Measurements from ENCODE around the gene SLCO4C1.

SLCO4C1 gene

GRCh38 chr5:102277144-102277543 lies 18.9 kb downstream of the SLCO4C1 start:
- no peaks in the 10 kb centered on the region for H3K4me1 ChIP-seq
- no peaks in the 10 kb centered on the region for H3K9me3 ChIP-seq (ENCODE audit: control insufficient read depth, low read length)
- no peak overlapping the region for H3K9ac ChIP-seq
- no peak for TF ChIP-seq CTCF (IDR thresholded peaks at IDR 0.05)
- no peaks in the 10 kb centered on the region for H3K79me2 ChIP-seq
- no peak overlapping the region for H3K27ac ChIP-seq
- H3K4me2 ChIP-seq (ENCODE audit: low read length): no peak overlapping the region
- H3K27me3 ChIP-seq (ENCODE audit: control insufficient read depth, insufficient read depth, low read length): no peaks in the 10 kb centered on the region
- no peaks in the 10 kb centered on the region for H3K36me3 ChIP-seq (ENCODE audit: control insufficient read depth, insufficient read depth, low read length)
- H3K4me3 ChIP-seq (ENCODE audit: low read depth, low read length): no peak overlapping the region
- no peak overlapping the region for H2AFZ ChIP-seq

GRCh38 chr5:102271759-102272158 lies 24.3 kb downstream of the SLCO4C1 start:
- Histone ChIP-seq H3K27me3 (ENCODE audit: control insufficient read depth, insufficient read depth, low read length) (no peaks in the 10 kb centered on the region), H3K27ac (no peak overlapping the region), H3K4me2 (ENCODE audit: low read length) (no peak overlapping the region), H3K79me2 (no peaks in the 10 kb centered on the region), H3K9ac (no peak overlapping the region), H3K36me3 (ENCODE audit: control insufficient read depth, insufficient read depth, low read length) (no peaks in the 10 kb centered on the region), H3K4me1 (no peaks in the 10 kb centered on the region), H2AFZ (no peak overlapping the region), H3K4me3 (ENCODE audit: low read depth, low read length) (no peak overlapping the region), H3K9me3 (ENCODE audit: control insufficient read depth, low read length) (no peaks in the 10 kb centered on the region)
- no peak for TF ChIP-seq CTCF (IDR thresholded peaks at IDR 0.05)

GRCh38 chr5:102270036-102270435 lies 26.0 kb downstream of the SLCO4C1 start:
- Histone ChIP-seq H3K9ac (no peak overlapping the region), H3K27ac (no peak overlapping the region), H3K27me3 (ENCODE audit: control insufficient read depth, insufficient read depth, low read length) (no peaks in the 10 kb centered on the region), H3K36me3 (ENCODE audit: control insufficient read depth, insufficient read depth, low read length) (no peaks in the 10 kb centered on the region), H3K4me3 (ENCODE audit: low read depth, low read length) (no peak overlapping the region), H2AFZ (no peak overlapping the region), H3K9me3 (ENCODE audit: control insufficient read depth, low read length) (no peaks in the 10 kb centered on the region), H3K79me2 (no peaks in the 10 kb centered on the region), H3K4me2 (ENCODE audit: low read length) (no peak overlapping the region), H3K4me1 (no peaks in the 10 kb centered on the region)
- TF ChIP-seq CTCF (IDR thresholded peaks at IDR 0.05): no peak

- no peaks in the 10 kb centered on the region for H3K79me2 ChIP-seq
- no peaks in the 10 kb centered on the region for H3K36me3 ChIP-seq (ENCODE audit: control insufficient read depth, insufficient read depth, low read length)
- no peak overlapping the region for H2AFZ ChIP-seq
- H3K27ac ChIP-seq: no peak overlapping the region
- H3K9ac ChIP-seq: no peak overlapping the region
- H3K27me3 ChIP-seq (ENCODE audit: control insufficient read depth, insufficient read depth, low read length): no peaks in the 10 kb centered on the region
- H3K9me3 ChIP-seq (ENCODE audit: control insufficient read depth, low read length): no peaks in the 10 kb centered on the region
- no peak for TF ChIP-seq CTCF (IDR thresholded peaks at IDR 0.05)
- no peaks in the 10 kb centered on the region for H3K4me1 ChIP-seq
- no peak overlapping the region for H3K4me2 ChIP-seq (ENCODE audit: low read length)
- H3K4me3 ChIP-seq (ENCODE audit: low read depth, low read length): no peak overlapping the region
Measured at GRCh38 chr5:102262688-102263087, 33.4 kb downstream of the SLCO4C1 start.

GRCh38 chr5:102249381-102249780 lies 46.7 kb downstream of the SLCO4C1 start:
- no peaks in the 10 kb centered on the region for H3K9me3 ChIP-seq (ENCODE audit: control insufficient read depth, low read length)
- no peak overlapping the region for H2AFZ ChIP-seq
- H3K36me3 ChIP-seq (ENCODE audit: control insufficient read depth, insufficient read depth, low read length): no peaks in the 10 kb centered on the region
- no peak overlapping the region for H3K4me2 ChIP-seq (ENCODE audit: low read length)
- H3K27ac ChIP-seq: no peak overlapping the region
- H3K9ac ChIP-seq: no peak overlapping the region
- H3K4me3 ChIP-seq (ENCODE audit: low read depth, low read length): no peak overlapping the region
- TF ChIP-seq CTCF (IDR thresholded peaks at IDR 0.05): no peak
- H3K27me3 ChIP-seq (ENCODE audit: control insufficient read depth, insufficient read depth, low read length): no peaks in the 10 kb centered on the region
- no peaks in the 10 kb centered on the region for H3K79me2 ChIP-seq
- no peaks in the 10 kb centered on the region for H3K4me1 ChIP-seq

Data from parathyroid adenoma (tissue), 2 donors.